ENCODE results near the gene KRTAP12-2. TPM values are rescaled to one million over a fixed set of nuclear protein-coding genes. Genes with fewer than 3 reads are reported as not detected.

The KRTAP12-2 gene
- polyA plus RNA-seq, 2 donors, result not detected

DNA sequence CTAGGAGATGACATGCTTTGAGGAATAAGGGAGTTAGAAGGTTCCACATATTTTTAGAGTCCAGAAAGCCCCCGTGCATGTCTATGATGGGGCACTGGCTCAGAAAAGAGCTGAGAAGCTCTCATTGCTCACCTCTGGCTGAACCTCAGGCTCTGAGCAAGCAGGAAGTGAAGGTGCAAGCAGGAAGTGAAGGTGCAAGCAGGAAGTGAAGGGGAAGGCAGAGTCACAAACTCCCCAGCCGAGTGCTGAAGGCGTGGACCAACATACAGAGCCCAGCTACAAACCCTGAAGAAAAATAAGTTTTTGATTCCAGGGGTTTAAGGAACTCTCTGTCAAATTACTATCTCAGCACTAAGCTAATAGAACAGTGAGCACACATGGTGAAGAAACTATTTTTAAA is 47.8 kb downstream of the KRTAP12-2 start:
- Histone ChIP-seq H3K36me3 (ENCODE audit: control insufficient read depth in 2 of 2, insufficient read depth in 2 of 2, low read length in 1 of 2) (no peaks in the 10 kb centered on the region), H3K27ac (ENCODE audit: low read depth in 2 of 2, low read length in 1 of 2) (no peak overlapping the region)
- WGBS, 2 donors, result 64 to 67% methylated on average over 3 of the region's 3 CpGs

DNA sequence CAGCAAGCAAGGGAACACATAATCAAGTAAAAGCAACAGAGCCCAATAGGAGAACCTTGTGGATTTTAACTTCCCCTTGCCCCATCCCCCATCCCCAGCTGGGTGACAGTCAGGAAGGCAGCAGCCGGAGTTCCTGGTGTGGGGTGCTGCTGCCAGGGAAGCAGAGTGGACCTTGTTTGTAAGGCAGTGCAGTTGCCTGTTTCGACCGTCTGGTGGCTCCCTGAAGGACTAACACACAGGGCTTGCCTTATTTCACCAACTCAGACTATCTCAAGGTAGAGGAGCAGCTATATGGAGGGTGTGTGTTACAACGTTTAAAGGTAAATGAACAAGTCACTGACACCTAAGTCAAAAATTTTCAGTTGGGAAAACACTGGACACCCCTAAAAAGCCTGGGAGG is 48.2 kb downstream of the KRTAP12-2 start:
- Histone ChIP-seq H3K27ac (ENCODE audit: low read depth in 2 of 2, low read length in 1 of 2) (no peak overlapping the region), H3K9me3 (ENCODE audit: control insufficient read depth in 2 of 2, insufficient read depth in 1 of 2, low read depth in 1 of 2, low read length in 1 of 2) (no peaks in the 10 kb centered on the region), H3K4me1 (ENCODE audit: control insufficient read depth in 2 of 2, insufficient read depth in 2 of 2, low read length in 1 of 2) (no peaks in the 10 kb centered on the region), H3K36me3 (ENCODE audit: control insufficient read depth in 2 of 2, insufficient read depth in 2 of 2, low read length in 1 of 2) (no peaks in the 10 kb centered on the region), H3K27me3 (ENCODE audit: control insufficient read depth in 1 of 2, insufficient read depth in 2 of 2, low read length in 2 of 2) (no peaks in the 10 kb centered on the region), H3K4me3 (ENCODE audit: low read depth in 1 of 2, low read length in 2 of 2) (no peak overlapping the region)
- WGBS, 2 donors, result 32 to 46% methylated on average over 4 of the region's 4 CpGs

More for the DNA sequence above, 47.8 kb downstream of the KRTAP12-2 start:
- H3K4me1 ChIP-seq (ENCODE audit: control insufficient read depth in 2 of 2, insufficient read depth in 2 of 2, low read length in 1 of 2), result no peaks in the 10 kb centered on the region
- H3K4me3 ChIP-seq (ENCODE audit: low read depth in 1 of 2, low read length in 2 of 2), result no peak overlapping the region
- H3K9me3 ChIP-seq (ENCODE audit: control insufficient read depth in 2 of 2, insufficient read depth in 1 of 2, low read depth in 1 of 2, low read length in 1 of 2), result no peaks in the 10 kb centered on the region
- no peaks in the 10 kb centered on the region for H3K27me3 ChIP-seq (ENCODE audit: control insufficient read depth in 1 of 2, insufficient read depth in 2 of 2, low read length in 2 of 2)

DNA sequence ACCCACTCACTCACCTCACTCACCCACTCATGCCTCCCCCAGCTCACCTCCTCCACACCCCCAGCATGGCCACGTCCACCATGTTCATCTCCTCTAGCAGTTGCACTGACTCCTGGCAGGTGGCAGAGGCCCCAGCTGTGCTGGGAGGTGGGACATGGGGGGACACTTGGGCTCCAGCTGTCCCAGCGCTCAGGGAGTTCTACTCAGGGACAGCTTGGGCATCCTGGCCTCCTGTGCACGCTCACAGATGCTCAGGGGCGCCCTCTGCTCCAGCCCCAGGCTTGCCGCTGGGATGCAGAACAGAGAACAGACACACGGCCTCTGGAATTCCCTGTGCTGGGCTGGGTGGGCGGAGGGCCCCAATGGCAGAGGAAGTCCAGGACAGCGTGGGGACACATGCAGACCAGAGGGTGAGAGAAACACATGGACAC is 49.6 kb downstream of the KRTAP12-2 start:
- H3K9me3 ChIP-seq (ENCODE audit: control insufficient read depth in 2 of 2, insufficient read depth in 1 of 2, low read depth in 1 of 2, low read length in 1 of 2), result peaks cover 0 to under 1% of the 10 kb centered on the region in 2 donors
- WGBS, 2 donors, result 59 to 64% methylated on average over 8 of the region's 8 CpGs

DNA sequence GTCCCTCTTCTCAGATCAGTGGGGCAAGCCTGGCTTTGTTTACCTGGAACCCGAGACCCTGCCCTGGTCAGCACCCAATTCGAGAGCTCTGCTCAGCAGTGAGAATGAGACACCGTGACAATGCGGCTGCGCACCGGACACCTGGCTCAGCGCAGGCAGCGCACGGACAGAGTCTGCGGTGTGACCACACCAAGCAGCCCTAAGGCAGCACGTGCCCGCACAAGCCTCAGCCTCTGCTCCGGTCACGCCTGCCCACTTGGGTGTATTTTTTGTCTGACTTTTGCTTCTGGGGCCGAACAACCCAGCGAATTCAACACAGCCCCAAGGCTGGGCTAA is 50.2 kb downstream of the KRTAP12-2 start:
- no peak overlapping the region for H3K27ac ChIP-seq (ENCODE audit: low read depth in 2 of 2, low read length in 1 of 2)
- no peaks in the 10 kb centered on the region for H3K4me1 ChIP-seq (ENCODE audit: control insufficient read depth in 2 of 2, insufficient read depth in 2 of 2, low read length in 1 of 2)
- peaks cover 0 to 5% of the 10 kb centered on the region in 2 donors for H3K9me3 ChIP-seq (ENCODE audit: control insufficient read depth in 2 of 2, insufficient read depth in 1 of 2, low read depth in 1 of 2, low read length in 1 of 2)
- whole genome bisulfite sequencing, 2 donors, result 46 to 63% methylated on average over 16 of the region's 16 CpGs
- H3K27me3 ChIP-seq (ENCODE audit: control insufficient read depth in 1 of 2, insufficient read depth in 2 of 2, low read length in 2 of 2), result no peaks in the 10 kb centered on the region
- H3K4me3 ChIP-seq (ENCODE audit: low read depth in 1 of 2, low read length in 2 of 2), result no peak overlapping the region
- H3K36me3 ChIP-seq (ENCODE audit: control insufficient read depth in 2 of 2, insufficient read depth in 2 of 2, low read length in 1 of 2), result no peaks in the 10 kb centered on the region

More for the DNA sequence above, 49.6 kb downstream of the KRTAP12-2 start:
- H3K27me3 ChIP-seq (ENCODE audit: control insufficient read depth in 1 of 2, insufficient read depth in 2 of 2, low read length in 2 of 2), result no peaks in the 10 kb centered on the region
- no peak overlapping the region for H3K4me3 ChIP-seq (ENCODE audit: low read depth in 1 of 2, low read length in 2 of 2)
- H3K36me3 ChIP-seq (ENCODE audit: control insufficient read depth in 2 of 2, insufficient read depth in 2 of 2, low read length in 1 of 2), result no peaks in the 10 kb centered on the region
- H3K27ac ChIP-seq (ENCODE audit: low read depth in 2 of 2, low read length in 1 of 2), result no peak overlapping the region
- no peaks in the 10 kb centered on the region for H3K4me1 ChIP-seq (ENCODE audit: control insufficient read depth in 2 of 2, insufficient read depth in 2 of 2, low read length in 1 of 2)

Other genes starting within 250 kb of the KRTAP12-2 start
- under 1 TPM; 0.63 to 0.93 TPM for gene LRRC3, start 211.4 kb downstream of the KRTAP12-2 start, polyA plus RNA-seq
- not detected for gene KRTAP10-1, start 126.7 kb downstream of the KRTAP12-2 start, polyA plus RNA-seq
- not detected for gene KRTAP10-2, start 115.4 kb downstream of the KRTAP12-2 start, polyA plus RNA-seq
- gene KRTAP10-3, start 108.1 kb downstream of the KRTAP12-2 start, polyA plus RNA-seq, result not detected
- not detected for gene KRTAP10-4, start 93.2 kb downstream of the KRTAP12-2 start, polyA plus RNA-seq
- gene KRTAP10-5, start 86.3 kb downstream of the KRTAP12-2 start, polyA plus RNA-seq, result not detected
- not detected for gene KRTAP10-6, start 74.4 kb downstream of the KRTAP12-2 start, polyA plus RNA-seq
- not detected for gene KRTAP10-7, start 66.3 kb downstream of the KRTAP12-2 start, polyA plus RNA-seq
- not detected for gene KRTAP10-8, start 54.8 kb downstream of the KRTAP12-2 start, polyA plus RNA-seq
- gene KRTAP10-9, start 39.8 kb downstream of the KRTAP12-2 start, polyA plus RNA-seq, result not detected
- gene KRTAP10-10, start 29.6 kb downstream of the KRTAP12-2 start, polyA plus RNA-seq, result not detected
- not detected for gene KRTAP10-11, start 20.5 kb downstream of the KRTAP12-2 start, polyA plus RNA-seq
- not detected for gene KRTAP12-4, start 12.3 kb downstream of the KRTAP12-2 start, polyA plus RNA-seq
- gene KRTAP12-3, start 9.0 kb downstream of the KRTAP12-2 start, polyA plus RNA-seq, result not detected
- not detected for gene KRTAP12-1, start 15.2 kb upstream of the KRTAP12-2 start, polyA plus RNA-seq
- not detected for gene KRTAP10-12, start 30.2 kb upstream of the KRTAP12-2 start, polyA plus RNA-seq
- under 1 TPM; 0.01 to 0.04 TPM for gene TSPEAR, start 44.6 kb upstream of the KRTAP12-2 start, polyA plus RNA-seq
- gene UBE2G2, start 134.9 kb upstream of the KRTAP12-2 start, polyA plus RNA-seq, result 10 to 100 TPM; 28.1 to 30.4 TPM
- 10 to 100 TPM; 13.4 to 36.5 TPM for gene SUMO3, start 151.1 kb upstream of the KRTAP12-2 start, polyA plus RNA-seq
- 10 to 100 TPM; 45.8 to 47.4 TPM for gene PTTG1IP, start 206.8 kb upstream of the KRTAP12-2 start, polyA plus RNA-seq

Data from esophagus (tissue), 2 donors.